Colonic mucosa (tissue), 4 donors: ENCODE measurements around the gene KANSL3. TPM values are rescaled to one million over a fixed set of nuclear protein-coding genes. Genes with fewer than 3 reads are reported as not detected.

Experiments
- DNase-seq: peaks from one replicate; pipeline ENCODE4 v3.0.0-alpha.2; 2020
- H3K27ac ChIP-seq: fragments of 200-600 bp; one replicate; pipeline ENCODE4 v1.8.0; 2021
- H3K27me3 ChIP-seq: fragments of 200-600 bp; one replicate; pipeline ENCODE4 v1.8.0; 2021
- H3K36me3 ChIP-seq: fragments of 200-600 bp; one replicate; pipeline ENCODE4 v1.8.0; 2021
- H3K4me1 ChIP-seq: fragments of 200-600 bp; one replicate; pipeline ENCODE4 v1.8.0; 2021; ENCODE audit warnings: mild to moderate bottlenecking
- H3K4me3 ChIP-seq: fragments of 200-600 bp; one replicate; pipeline ENCODE4 v1.8.0; 2021
- H3K9ac ChIP-seq, 2 donors: one replicate each; pipeline ENCODE4 v1.7.0; 2013; ENCODE audit warnings: control low read depth in 2 of 2, low read depth in 2 of 2, low read length in 2 of 2
- H3K9me3 ChIP-seq: fragments of 200-600 bp; one replicate; pipeline ENCODE4 v1.8.0; 2021
- intact Hi-C: fragments of 100-400 bp; cut with DNase I; formaldehyde crosslinking; loops from one replicate; pipeline ENCODE4 v1.14.1; 2022
- total RNA-seq, 2 donors: library from RNA; stranded (reverse); fragmentation: NEBNext Ultra II Directional in 1 of 2; extraction: Animal tissue kit (Norgen Biotek cat#: 25700) in 1 of 2; gene quantifications; one replicate each; pipeline ENCODE4 v1.2.1, GENCODE V29; 2021
- TF ChIP-seq, protein P1 (sequence below): fragments of 200-600 bp; IDR thresholded peaks from one replicate; pipeline ENCODE4 v1.8.0; 2022; ENCODE audit warnings: antibody characterized with exemption, mild to moderate bottlenecking
- donor health status: healthy.
- donor health status: DM: no; HTN: no; CAD: no.
- donor health status: DM: no; HTN: no; CAD: no.

The KANSL3 gene
- total RNA-seq, 2 donors from 2014 or later = 33.6 to 36.5 TPM

DNA sequence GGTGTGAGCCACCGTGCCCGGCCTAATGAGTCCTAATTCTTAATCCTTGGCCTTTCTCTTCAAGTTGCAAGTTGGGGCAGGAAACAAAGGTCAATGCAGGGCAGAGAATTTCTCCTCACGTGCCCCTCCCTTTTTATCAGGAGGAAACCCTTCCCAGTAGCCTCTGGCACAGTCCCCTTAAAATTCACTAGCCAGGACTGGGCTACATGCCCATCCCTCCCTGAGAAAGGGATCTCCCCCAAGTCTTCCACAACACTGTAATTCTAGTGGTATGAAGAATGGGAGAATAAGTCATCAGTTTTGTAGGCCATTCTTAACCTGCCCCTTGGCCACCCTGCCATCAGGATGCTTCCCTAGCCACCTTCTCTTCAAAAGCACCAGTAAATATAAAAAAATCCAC, 59.4 kb downstream of the KANSL3 start:
- H3K4me1 ChIP-seq = no peaks in the 10 kb centered on the region
- intact Hi-C loops = no loop called here
- no peaks in the 10 kb centered on the region for H3K27me3 ChIP-seq
- DNase-seq = no peak
- H3K9me3 ChIP-seq = no peaks in the 10 kb centered on the region
- no peak overlapping the region for H3K27ac ChIP-seq
- H3K4me3 ChIP-seq = no peak overlapping the region
- TF ChIP-seq, protein P1, sequence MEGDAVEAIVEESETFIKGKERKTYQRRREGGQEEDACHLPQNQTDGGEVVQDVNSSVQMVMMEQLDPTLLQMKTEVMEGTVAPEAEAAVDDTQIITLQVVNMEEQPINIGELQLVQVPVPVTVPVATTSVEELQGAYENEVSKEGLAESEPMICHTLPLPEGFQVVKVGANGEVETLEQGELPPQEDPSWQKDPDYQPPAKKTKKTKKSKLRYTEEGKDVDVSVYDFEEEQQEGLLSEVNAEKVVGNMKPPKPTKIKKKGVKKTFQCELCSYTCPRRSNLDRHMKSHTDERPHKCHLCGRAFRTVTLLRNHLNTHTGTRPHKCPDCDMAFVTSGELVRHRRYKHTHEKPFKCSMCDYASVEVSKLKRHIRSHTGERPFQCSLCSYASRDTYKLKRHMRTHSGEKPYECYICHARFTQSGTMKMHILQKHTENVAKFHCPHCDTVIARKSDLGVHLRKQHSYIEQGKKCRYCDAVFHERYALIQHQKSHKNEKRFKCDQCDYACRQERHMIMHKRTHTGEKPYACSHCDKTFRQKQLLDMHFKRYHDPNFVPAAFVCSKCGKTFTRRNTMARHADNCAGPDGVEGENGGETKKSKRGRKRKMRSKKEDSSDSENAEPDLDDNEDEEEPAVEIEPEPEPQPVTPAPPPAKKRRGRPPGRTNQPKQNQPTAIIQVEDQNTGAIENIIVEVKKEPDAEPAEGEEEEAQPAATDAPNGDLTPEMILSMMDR = no peak
- no peaks in the 10 kb centered on the region for H3K36me3 ChIP-seq
- no peak overlapping the region for H3K9ac ChIP-seq

GRCh38 chr2:96577501-96577900, 60.6 kb downstream of the KANSL3 start:
- Histone ChIP-seq H3K36me3 (no peaks in the 10 kb centered on the region), H3K9ac (no peak overlapping the region), H3K27ac (no peak overlapping the region), H3K27me3 (no peaks in the 10 kb centered on the region), H3K4me3 (no peak overlapping the region), H3K9me3 (no peaks in the 10 kb centered on the region), H3K4me1 (no peaks in the 10 kb centered on the region)
- intact Hi-C loops = no loop called here
- DNase-seq = no peak
- TF ChIP-seq, protein P1 = no peak

- Histone ChIP-seq H3K4me3 (no peak overlapping the region), H3K36me3 (no peaks in the 10 kb centered on the region), H3K9ac (no peak overlapping the region), H3K27ac (peak overlapping the region; percentile 6), H3K4me1 (no peaks in the 10 kb centered on the region), H3K9me3 (no peaks in the 10 kb centered on the region), H3K27me3 (no peaks in the 10 kb centered on the region)
- intact Hi-C loops = no loop called here
- DNase-seq = no peak
- TF ChIP-seq, protein P1 = no peak
Measured at GRCh38 chr2:96575785-96576456, 62.2 kb downstream of the KANSL3 start.

DNA sequence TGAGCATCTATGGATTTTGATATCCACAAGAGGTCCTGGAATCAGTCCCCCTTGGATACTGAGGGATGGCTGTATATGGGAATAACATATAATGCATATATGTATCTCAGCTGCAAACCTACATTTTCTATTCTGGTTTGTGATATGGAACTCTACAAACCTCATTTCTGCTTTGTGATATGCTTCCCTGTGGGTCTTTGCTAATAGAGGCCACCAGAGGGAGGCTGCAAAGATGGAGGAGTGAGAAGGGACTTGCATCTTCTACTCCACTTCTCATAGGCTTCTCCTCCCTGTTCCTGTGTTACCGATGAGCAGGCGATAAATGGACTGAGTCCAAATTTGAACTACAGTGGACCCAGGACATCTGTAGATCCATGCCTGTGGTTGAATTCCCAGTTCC, 63.7 kb downstream of the KANSL3 start:
- Histone ChIP-seq H3K27ac (no peak overlapping the region), H3K27me3 (no peaks in the 10 kb centered on the region), H3K36me3 (no peaks in the 10 kb centered on the region), H3K4me3 (no peak overlapping the region), H3K9me3 (no peaks in the 10 kb centered on the region), H3K9ac (no peak overlapping the region), H3K4me1 (no peaks in the 10 kb centered on the region)
- intact Hi-C loops = no loop called here
- DNase-seq = no peak
- TF ChIP-seq, protein P1 = no peak

DNA sequence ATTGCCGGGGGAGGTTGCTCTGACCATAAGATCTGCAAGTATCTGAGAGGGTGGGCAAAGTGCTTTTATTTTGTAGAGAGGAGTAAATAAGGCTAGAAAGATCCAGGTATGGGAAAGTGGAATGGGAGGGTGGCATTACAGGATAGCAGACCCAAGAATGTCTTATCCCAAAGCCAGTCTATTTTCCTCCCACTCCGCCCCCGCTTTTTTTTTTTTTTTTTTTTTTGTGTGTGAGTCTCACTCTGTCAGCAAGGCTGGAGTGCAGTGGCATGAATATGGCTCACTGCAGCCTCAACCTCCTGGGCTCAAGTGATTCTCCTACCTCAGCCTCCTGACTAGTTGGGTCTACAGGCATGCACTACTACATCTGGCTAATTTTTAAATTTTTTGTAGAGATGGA, 70.0 kb downstream of the KANSL3 start:
- Histone ChIP-seq H3K36me3 (no peaks in the 10 kb centered on the region), H3K9me3 (no peaks in the 10 kb centered on the region), H3K4me3 (no peak overlapping the region), H3K27me3 (no peaks in the 10 kb centered on the region), H3K9ac (no peak overlapping the region), H3K4me1 (no peaks in the 10 kb centered on the region), H3K27ac (no peak overlapping the region)
- TF ChIP-seq, protein P1 = no peak
- no peak for DNase-seq
- intact Hi-C loops = no loop called here
